GM12801 (cell line): Measurements from ENCODE around the gene MSANTD2.

Experiments
- CTCF ChIP-seq: IDR thresholded peaks from one replicate; pipeline ENCODE4 v1.5.1; 2011; ENCODE audit warnings: control low read depth; ENCODE audit not compliant: insufficient read length; ENCODE audit errors: extremely low read depth

MSANTD2 gene

GRCh38 chr11:124725719-124726105, 74.5 kb downstream of the MSANTD2 start:
- no peak for TF ChIP-seq CTCF

GRCh38 chr11:124724979-124725718, 75.1 kb downstream of the MSANTD2 start:
- TF ChIP-seq CTCF: no peak

- no peak for TF ChIP-seq CTCF
Observed at GRCh38 chr11:124722176-124722575, 78.0 kb downstream of the MSANTD2 start.

GRCh38 chr11:124719534-124719933, 80.7 kb downstream of the MSANTD2 start:
- TF ChIP-seq CTCF: no peak

GRCh38 chr11:124718801-124719200, 81.4 kb downstream of the MSANTD2 start:
- no peak for TF ChIP-seq CTCF

- TF ChIP-seq CTCF: no peak
Observed at GRCh38 chr11:124717786-124718651, 82.2 kb downstream of the MSANTD2 start.

GRCh38 chr11:124717421-124717785, 82.8 kb downstream of the MSANTD2 start:
- no peak for TF ChIP-seq CTCF
